Activated naive CD4-positive, alpha-beta T cell treated with anti-CD3 and anti-CD28 coated beads, Interleukin-2, amount 50 U/mL, for 16 hours (primary cell): Measurements from ENCODE around the gene CECR2.
A peak's percentile ranks its signal among the peaks of the same experiment; 100 is the strongest.

ENCODE experiments used
- DNase-seq: peaks from one replicate; pipeline ENCODE4 v3.0.0-alpha.2; 2020

The CECR2 gene

DNA sequence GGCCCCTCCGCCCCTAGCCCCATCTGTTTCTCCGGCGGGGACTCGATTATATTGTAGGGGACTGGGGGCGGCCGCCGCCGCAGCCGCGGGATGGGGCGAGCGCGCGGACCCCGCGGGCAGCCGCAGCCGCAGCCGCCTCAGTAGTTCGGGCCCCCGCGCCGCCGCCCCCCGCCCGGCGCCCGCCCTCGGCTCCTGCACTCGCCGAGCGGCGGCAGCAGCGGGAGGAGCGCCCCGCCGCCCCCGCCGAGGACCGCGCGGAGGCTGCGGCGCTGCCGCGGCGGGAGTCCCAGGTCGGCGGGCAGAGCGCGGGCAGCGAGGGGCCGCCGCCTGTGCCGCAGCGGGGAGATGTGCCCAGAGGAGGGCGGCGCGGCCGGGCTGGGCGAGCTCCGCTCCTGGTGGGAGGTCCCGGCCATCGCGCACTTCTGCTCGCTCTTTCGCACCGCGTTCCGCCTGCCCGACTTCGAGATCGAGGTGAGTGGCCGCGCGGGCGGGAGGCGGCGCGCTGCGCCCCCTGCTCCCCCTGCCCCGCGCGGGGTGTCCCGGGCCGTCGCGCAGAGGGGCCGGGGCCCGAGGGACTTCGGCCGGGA, at the start of gene CECR2:
CECR2 (plus strand) TSS at position 22 of the 587 bp plus-strand sequence; CDS start at position 346, 324 bp downstream.
- DNase-seq: peak; percentile 22

GRCh38 chr22:17319546-17319945, 49.7 kb upstream of the CECR2 start:
- no peak for DNase-seq

GRCh38 chr22:17322511-17322910, 46.7 kb upstream of the CECR2 start:
- DNase-seq: no peak

DNA sequence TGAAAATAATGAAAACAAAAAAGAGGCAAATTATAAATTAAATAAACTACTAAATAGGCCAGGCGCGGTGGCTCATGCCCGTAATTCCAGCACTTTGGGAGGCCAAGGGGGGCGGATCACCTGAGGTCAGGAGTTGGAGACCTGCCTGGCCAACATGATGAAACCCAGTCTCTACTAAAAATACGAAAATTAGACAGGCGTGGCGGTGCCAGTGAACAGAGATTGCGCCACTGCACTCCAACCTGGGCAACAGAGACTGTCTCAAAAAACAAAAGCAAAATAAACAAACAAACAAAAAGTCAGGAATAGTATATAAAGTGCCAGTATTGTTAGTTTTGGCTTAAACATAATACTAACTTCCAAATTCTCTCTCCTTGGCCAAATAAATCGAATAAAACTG, 37.6 kb upstream of the CECR2 start:
- DNase-seq: no peak

DNA sequence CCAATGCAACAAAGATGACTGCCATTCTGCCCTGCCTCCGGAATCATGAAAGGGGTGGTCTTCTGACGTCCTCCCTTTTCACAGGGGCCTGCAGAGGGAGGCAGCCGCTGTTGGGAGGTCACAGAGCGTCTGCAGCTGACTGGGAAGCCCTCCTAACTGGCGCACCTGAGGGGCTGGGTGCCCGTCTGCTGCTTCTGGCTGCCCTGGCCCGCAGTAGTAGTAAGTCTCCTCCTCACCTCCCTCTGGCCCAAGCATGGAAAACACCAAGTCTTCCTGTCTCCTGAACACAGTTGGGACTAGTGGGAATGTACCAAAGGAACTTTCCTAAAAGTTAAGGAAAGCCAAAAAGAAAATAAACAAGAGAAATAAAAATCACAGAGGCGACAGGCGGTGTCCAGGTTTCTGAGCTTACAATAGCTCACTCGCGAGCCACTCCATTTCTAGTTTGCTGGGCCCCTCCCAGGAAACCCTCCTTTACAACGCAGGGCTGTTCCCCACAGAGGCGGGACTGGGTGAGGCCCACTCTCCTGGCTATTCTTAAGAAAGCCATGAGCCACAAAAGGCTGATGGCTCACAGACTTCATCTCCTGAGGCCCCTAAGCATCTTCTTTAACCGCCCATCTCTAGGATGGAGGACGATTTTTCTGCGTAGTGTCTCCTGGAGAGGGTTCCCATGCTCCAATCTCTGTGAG, 37.0 kb upstream of the CECR2 start:
- DNase-seq: no peak

GRCh38 chr22:17334059-17334458, 35.2 kb upstream of the CECR2 start:
- DNase-seq: no peak

GRCh38 chr22:17334983-17335382, 34.3 kb upstream of the CECR2 start:
- no peak for DNase-seq

GRCh38 chr22:17336061-17336460, 33.2 kb upstream of the CECR2 start:
- DNase-seq: no peak

DNA sequence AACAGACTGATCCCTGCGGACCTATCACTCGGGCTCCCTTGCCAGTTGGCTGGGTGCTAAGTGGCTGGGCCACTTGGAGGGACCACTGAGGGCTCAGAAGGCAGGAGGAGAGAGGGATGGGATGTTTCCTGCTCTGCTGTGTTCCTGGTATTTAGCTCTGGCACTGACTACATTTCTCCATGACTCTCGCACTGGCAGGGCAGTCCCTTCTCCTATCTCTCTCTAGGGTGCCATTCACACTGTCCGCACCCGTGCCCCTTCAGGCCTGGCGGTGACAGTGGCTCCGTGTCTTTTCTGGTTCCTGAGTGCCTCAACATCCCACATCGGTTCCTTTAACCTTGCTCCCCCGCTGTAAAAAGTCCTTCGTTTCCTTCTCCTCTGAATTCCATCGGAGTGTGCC, 31.6 kb upstream of the CECR2 start:
- no peak for DNase-seq

DNA sequence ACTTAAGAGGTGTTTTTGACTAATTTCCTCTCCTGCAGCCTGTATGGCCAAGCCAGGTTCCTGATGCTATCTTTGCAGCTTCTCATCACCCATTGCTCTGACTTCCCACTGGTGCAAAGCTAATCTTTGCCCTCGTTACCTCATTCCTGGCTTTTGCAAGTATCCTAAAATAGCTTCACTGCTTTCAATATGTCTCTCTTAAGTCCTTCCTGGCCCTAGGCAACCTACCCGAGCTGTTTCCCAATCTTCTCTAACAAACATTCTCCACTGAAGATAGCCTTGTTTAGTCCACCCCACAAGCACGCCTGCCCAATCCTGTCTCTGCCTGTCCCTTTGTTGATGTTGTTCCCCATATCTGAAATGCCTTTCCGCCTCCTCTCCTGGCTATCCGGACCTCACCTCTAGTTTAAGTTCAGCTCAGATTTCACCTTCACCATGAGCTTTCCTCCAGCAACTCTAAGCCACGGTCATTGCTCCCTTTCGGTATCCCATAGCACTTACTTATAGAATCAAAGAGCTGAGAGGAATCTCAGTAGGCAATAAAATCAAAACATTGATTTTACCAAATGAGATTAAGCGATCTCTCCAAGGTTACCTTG, 30.1 kb upstream of the CECR2 start:
- no peak for DNase-seq

DNA sequence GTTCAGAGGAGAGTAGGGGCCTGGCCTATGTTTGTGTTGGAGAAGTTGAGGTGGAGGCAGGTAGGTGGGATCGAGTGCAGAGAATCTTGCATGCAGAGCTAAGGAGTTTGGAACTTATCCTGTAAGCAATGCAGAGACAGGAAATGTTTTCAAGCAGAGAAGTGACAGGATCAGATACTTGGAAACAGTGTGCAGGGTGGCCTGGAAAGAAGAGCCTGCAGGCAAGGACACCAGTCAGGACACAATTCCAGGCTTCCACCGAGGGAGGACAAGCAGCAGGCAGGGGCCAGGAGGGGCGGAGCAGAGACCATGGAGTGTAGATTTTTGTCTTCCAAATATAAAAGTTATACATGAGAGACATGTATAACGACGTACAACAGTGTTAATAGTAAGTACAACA, 26.9 kb upstream of the CECR2 start:
- DNase-seq: no peak

- DNase-seq: no peak
Measured at GRCh38 chr22:17343766-17344165, 25.5 kb upstream of the CECR2 start.

DNA sequence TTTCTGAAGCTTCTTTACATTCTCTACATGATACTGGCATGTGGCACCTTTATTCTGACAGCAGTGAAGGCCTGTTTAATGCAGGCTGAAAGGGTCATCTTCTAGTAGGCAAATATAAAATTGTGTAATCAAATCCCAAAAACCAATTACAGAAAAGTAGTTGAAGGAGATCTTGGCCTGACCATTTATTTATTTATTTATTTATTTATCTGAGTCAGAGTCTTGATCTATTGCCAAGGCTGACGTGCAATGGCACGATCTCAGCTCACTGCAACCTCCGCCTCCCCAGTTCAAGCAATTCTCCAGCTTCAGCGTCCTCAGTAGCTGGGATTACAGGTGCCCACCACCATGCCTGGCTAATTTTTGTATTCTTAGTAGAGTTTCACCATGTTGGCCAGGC, 22.7 kb upstream of the CECR2 start:
- no peak for DNase-seq

DNA sequence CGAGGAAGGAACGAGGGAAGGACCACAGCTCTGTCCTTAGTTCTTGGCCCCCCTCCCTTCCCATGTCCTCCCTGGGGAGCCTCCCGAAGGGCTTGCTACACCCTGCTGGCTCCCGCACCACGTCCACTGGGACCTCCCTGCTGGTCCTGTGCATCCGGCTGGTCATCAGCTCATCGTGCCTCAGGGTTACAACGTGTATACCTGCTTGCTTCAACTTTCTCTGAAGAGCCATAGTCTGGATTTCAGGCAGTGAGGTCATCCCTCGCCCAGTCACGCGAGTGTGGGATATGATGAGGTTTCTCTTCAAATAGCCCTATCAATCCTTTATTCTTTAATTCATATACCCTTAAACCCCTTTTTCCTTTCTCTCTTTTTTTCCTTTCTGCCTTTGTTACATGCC, 21.5 kb upstream of the CECR2 start:
- no peak for DNase-seq

GRCh38 chr22:17348464-17349103, 20.7 kb upstream of the CECR2 start:
- DNase-seq: no peak

DNA sequence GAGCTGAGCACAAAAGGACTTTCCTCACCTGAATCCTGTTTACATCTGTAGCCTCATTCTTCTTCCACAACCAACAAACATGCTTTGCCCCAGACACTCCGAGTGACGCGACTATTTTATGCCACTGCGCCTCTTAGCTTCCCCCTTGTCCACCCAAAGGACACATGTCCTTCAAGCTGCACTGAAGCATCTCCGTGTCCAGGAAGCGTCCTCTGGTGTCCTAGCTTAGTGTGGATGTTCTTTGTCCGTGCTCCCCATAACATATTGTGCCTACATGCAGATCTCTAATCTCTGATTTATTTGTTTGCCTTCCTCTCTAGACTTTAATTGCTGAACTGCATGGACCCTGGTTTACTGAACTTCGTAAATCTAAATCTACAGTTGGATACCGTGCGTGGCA, 20.1 kb upstream of the CECR2 start:
- no peak for DNase-seq

GRCh38 chr22:17350292-17350691, 19.0 kb upstream of the CECR2 start:
- no peak for DNase-seq

DNA sequence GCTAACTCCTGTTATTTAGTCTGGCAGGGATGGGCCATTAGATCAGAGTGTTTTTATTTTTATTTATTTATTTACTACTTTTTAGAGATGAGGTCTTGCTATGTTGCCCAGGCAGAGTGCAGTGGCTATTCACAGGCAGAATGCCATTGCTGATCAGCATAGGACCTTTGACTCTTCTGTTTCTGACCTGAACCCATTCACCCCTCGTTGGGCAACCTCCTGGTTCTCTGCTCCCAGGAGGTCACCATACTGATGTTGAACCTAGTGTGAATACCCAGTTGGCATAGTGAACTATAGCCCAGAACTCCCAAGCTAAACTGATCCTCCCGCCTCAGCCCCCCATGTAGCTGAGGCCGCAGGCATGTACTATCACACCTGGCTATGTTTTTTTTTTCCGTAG, 16.5 kb upstream of the CECR2 start:
- DNase-seq: no peak

DNA sequence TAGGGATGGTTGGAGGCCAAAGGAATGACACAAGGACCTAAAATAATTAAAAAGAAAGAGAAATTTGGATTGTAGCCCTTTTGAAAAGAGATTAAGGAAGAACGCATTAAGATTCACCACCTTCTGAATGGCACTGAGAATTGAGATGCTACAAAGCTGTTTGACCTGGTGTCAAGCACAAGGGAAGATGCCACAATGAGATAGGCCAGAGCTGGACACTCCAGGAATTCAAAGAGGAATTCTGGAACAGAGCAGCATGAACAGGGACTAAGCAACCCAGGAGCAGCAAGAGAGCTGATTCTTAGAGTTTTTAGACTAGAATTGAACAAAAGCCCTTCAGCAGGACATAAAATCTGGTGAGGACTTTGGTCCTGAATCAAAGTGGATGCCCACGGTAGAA, 11.6 kb upstream of the CECR2 start:
- DNase-seq: no peak

DNA sequence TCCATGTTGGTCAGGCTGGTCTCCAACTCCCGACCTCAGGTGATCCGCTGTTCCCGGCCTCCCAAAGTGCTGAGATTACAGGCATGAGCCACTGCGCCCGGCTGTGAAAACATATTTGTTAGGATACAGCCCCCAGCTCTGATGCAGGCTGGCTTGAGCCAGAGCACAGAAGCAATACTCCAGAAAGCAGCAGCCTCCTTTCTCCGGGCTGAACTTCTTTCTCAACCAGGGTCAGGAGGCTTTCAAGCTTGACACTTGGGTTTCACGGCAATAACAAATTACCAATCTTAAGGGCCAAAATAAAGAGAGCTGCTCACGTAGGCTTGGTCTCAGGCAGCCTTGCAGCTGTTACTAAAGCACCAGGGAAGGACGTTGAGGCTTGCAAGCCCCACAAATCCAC, 10.8 kb upstream of the CECR2 start:
- DNase-seq: no peak

- DNase-seq: no peak
Measured at GRCh38 chr22:17359501-17359900, 9.8 kb upstream of the CECR2 start.

GRCh38 chr22:17366329-17366728, 2.9 kb upstream of the CECR2 start:
- no peak for DNase-seq

- peak; percentile 26 for DNase-seq
Measured at GRCh38 chr22:17366830-17367229, 2.4 kb upstream of the CECR2 start.

DNA sequence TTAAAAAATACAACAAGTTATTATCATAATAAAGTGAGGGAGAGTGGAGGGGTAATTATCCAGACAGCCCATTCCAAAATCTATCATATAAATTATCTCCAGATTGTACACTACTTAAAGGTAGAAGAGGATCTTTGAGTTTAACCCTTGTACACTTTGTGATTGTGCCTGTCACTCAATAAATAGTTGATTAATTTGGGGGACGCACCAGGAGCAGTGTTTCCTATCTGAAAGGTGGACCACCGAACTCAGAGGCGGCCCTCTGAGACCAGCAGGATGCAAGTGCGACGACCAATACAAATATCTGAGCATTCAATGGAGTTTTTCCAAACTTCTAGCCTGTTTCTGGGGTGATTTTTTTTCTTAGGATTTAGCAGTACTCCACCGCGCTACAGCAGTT, 1.1 kb upstream of the CECR2 start:
- DNase-seq: no peak
